ENCODE data around the gene FGFBP2. TPM values are rescaled to one million over a fixed set of nuclear protein-coding genes. Genes with fewer than 3 reads are reported as not detected.

FGFBP2 gene
- total RNA-seq, 3 donors from 2014 or later = 4.0 TPM; not detected in 2

- DNase-seq (no peak), ATAC-seq (no peak)
- no peaks in the 10 kb centered on the region for H3K36me3 ChIP-seq (ENCODE audit: low read depth)
- intact Hi-C loops (cut with DNase I, micrococcal nuclease) = loop anchor here in 1 of 2 donors (10.0 kb wide), 2 partner anchors 121 to 201 kb away; no protein-coding TSS in a partner anchor
- H3K4me1 ChIP-seq (ENCODE audit: low read depth) = no peaks in the 10 kb centered on the region
- no peak overlapping the region for H3K4me3 ChIP-seq
- no peaks in the 10 kb centered on the region for H3K9me3 ChIP-seq
- no peak for TF ChIP-seq CTCF (IDR thresholded peaks at IDR 0.05)
Measured at GRCh38 chr4:16005676-16006075, 42.7 kb upstream of the FGFBP2 start.

GRCh38 chr4:16001484-16001858 lies 38.5 kb upstream of the FGFBP2 start:
- Histone ChIP-seq H3K9me3 (no peaks in the 10 kb centered on the region), H3K4me1 (ENCODE audit: low read depth) (no peaks in the 10 kb centered on the region), H3K36me3 (ENCODE audit: low read depth) (no peaks in the 10 kb centered on the region), H3K4me3 (no peak overlapping the region)
- peak in 2 of 3 donors; percentile 42 to 60 for DNase-seq
- intact Hi-C loops (cut with DNase I, micrococcal nuclease) = loop anchor here (5.0 to 10.0 kb wide), 3 partner anchors 117 to 197 kb away; no protein-coding TSS in a partner anchor
- ATAC-seq = peak; percentile 98
- TF ChIP-seq CTCF (IDR thresholded peaks at IDR 0.05) = peak; percentile 66

GRCh38 chr4:16000708-16001483 lies 37.9 kb upstream of the FGFBP2 start:
- no peaks in the 10 kb centered on the region for H3K4me1 ChIP-seq (ENCODE audit: low read depth)
- H3K9me3 ChIP-seq = no peaks in the 10 kb centered on the region
- TF ChIP-seq CTCF (IDR thresholded peaks at IDR 0.05) = no peak
- no peak for ATAC-seq
- no peak overlapping the region for H3K4me3 ChIP-seq
- intact Hi-C loops (cut with DNase I, micrococcal nuclease) = loop anchor here (5.0 to 10.0 kb wide), 3 partner anchors 116 to 196 kb away; no protein-coding TSS in a partner anchor
- no peak for DNase-seq
- H3K36me3 ChIP-seq (ENCODE audit: low read depth) = no peaks in the 10 kb centered on the region

GRCh38 chr4:15996773-15997172 lies 33.8 kb upstream of the FGFBP2 start:
- Histone ChIP-seq H3K36me3 (ENCODE audit: low read depth) (no peaks in the 10 kb centered on the region), H3K4me3 (no peak overlapping the region), H3K9me3 (no peaks in the 10 kb centered on the region), H3K4me1 (ENCODE audit: low read depth) (peaks cover 5% of the 10 kb centered on the region)
- intact Hi-C loops (cut with DNase I, micrococcal nuclease) = no loop called here
- TF ChIP-seq CTCF (IDR thresholded peaks at IDR 0.05) = no peak
- DNase-seq (no peak), ATAC-seq (no peak)

GRCh38 chr4:15995826-15996225 lies 32.9 kb upstream of the FGFBP2 start:
- Histone ChIP-seq H3K4me3 (no peak overlapping the region), H3K36me3 (ENCODE audit: low read depth) (no peaks in the 10 kb centered on the region), H3K4me1 (ENCODE audit: low read depth) (peaks cover 5% of the 10 kb centered on the region), H3K9me3 (no peaks in the 10 kb centered on the region)
- ATAC-seq = peak; percentile 97
- no peak for TF ChIP-seq CTCF (IDR thresholded peaks at IDR 0.05)
- intact Hi-C loops (cut with DNase I, micrococcal nuclease) = no loop called here
- DNase-seq = no peak

Data from mucosa of descending colon (tissue), 3 donors.